ENCODE data around the gene TMA7B. TPM values are rescaled to one million over a fixed set of nuclear protein-coding genes. Genes with fewer than 3 reads are reported as not detected.
A peak's percentile ranks its signal among the peaks of the same experiment; 100 is the strongest.

TMA7B gene
- total RNA-seq (2014; rRNA removed; shearing (Covaris generic)), result not detected in 2 replicates

- in situ Hi-C loops (cut with HindIII; ENCODE audit: low sequenced_read_pairs), result no loop called here
These were observed at the start of gene TMA7B for GRCh38 chr22:39959640-39960447. TMA7B (plus strand) TSS chr22:39960397; CDS start chr22:39964375, 3,978 bp downstream.

GRCh38 chr22:39910876-39911613, 49.2 kb upstream of the TMA7B start:
- DNase-seq (ENCODE audit: low spot score), result no peak
- in situ Hi-C loops (cut with HindIII; ENCODE audit: low sequenced_read_pairs), result no loop called here

More at GRCh38 chr22:39959640-39960447, at the start of gene TMA7B:
- DNase-seq (ENCODE audit: low spot score), result no peak

GRCh38 chr22:39913321-39913720, 46.9 kb upstream of the TMA7B start:
- in situ Hi-C loops (cut with HindIII; ENCODE audit: low sequenced_read_pairs), result no loop called here
- no peak for DNase-seq (ENCODE audit: low spot score)

- in situ Hi-C loops (cut with HindIII; ENCODE audit: low sequenced_read_pairs), result no loop called here
These were observed 46.3 kb upstream of the TMA7B start for GRCh38 chr22:39913886-39914285.

GRCh38 chr22:39914584-39914983, 45.6 kb upstream of the TMA7B start:
- DNase-seq (ENCODE audit: low spot score), result no peak
- in situ Hi-C loops (cut with HindIII; ENCODE audit: low sequenced_read_pairs), result no loop called here

More at GRCh38 chr22:39913886-39914285, 46.3 kb upstream of the TMA7B start:
- no peak for DNase-seq (ENCODE audit: low spot score)

- in situ Hi-C loops (cut with HindIII; ENCODE audit: low sequenced_read_pairs), result no loop called here
- no peak for DNase-seq (ENCODE audit: low spot score)
These were observed 44.9 kb upstream of the TMA7B start for GRCh38 chr22:39915295-39915726.

GRCh38 chr22:39916496-39916895, 43.7 kb upstream of the TMA7B start:
- in situ Hi-C loops (cut with HindIII; ENCODE audit: low sequenced_read_pairs), result no loop called here
- no peak for DNase-seq (ENCODE audit: low spot score)

- in situ Hi-C loops (cut with HindIII; ENCODE audit: low sequenced_read_pairs), result no loop called here
- no peak for DNase-seq (ENCODE audit: low spot score)
These were observed 43.0 kb upstream of the TMA7B start for GRCh38 chr22:39917197-39917643.

- in situ Hi-C loops (cut with HindIII; ENCODE audit: low sequenced_read_pairs), result no loop called here
- peak; percentile 62 for DNase-seq (ENCODE audit: low spot score)
These were observed 42.3 kb upstream of the TMA7B start for GRCh38 chr22:39917776-39918495.

GRCh38 chr22:39920134-39920743, 40.0 kb upstream of the TMA7B start:
- no peak for DNase-seq (ENCODE audit: low spot score)

GRCh38 chr22:39923696-39924095, 36.5 kb upstream of the TMA7B start:
- in situ Hi-C loops (cut with HindIII; ENCODE audit: low sequenced_read_pairs), result loop anchor here (10.0 kb wide), 1 partner anchor 81 kb away; no protein-coding TSS in a partner anchor
- DNase-seq (ENCODE audit: low spot score), result no peak

More at GRCh38 chr22:39920134-39920743, 40.0 kb upstream of the TMA7B start:
- in situ Hi-C loops (cut with HindIII; ENCODE audit: low sequenced_read_pairs), result loop anchor here (10.0 kb wide), 1 partner anchor 85 kb away; no protein-coding TSS in a partner anchor

GRCh38 chr22:39924286-39924685, 35.9 kb upstream of the TMA7B start:
- DNase-seq (ENCODE audit: low spot score), result no peak
- in situ Hi-C loops (cut with HindIII; ENCODE audit: low sequenced_read_pairs), result loop anchor here (10.0 kb wide), 1 partner anchor 81 kb away; no protein-coding TSS in a partner anchor

- no peak for DNase-seq (ENCODE audit: low spot score)
- in situ Hi-C loops (cut with HindIII; ENCODE audit: low sequenced_read_pairs), result loop anchor here (10.0 kb wide), 1 partner anchor 80 kb away; no protein-coding TSS in a partner anchor
These were observed 34.9 kb upstream of the TMA7B start for GRCh38 chr22:39925273-39925672.

- in situ Hi-C loops (cut with HindIII; ENCODE audit: low sequenced_read_pairs), result loop anchor here (10.0 kb wide), 1 partner anchor 79 kb away; no protein-coding TSS in a partner anchor
- DNase-seq (ENCODE audit: low spot score), result no peak
These were observed 34.1 kb upstream of the TMA7B start for GRCh38 chr22:39925909-39926679.

- in situ Hi-C loops (cut with HindIII; ENCODE audit: low sequenced_read_pairs), result loop anchor here (10.0 kb wide), 1 partner anchor 78 kb away; no protein-coding TSS in a partner anchor
- no peak for DNase-seq (ENCODE audit: low spot score)
These were observed 33.4 kb upstream of the TMA7B start for GRCh38 chr22:39926753-39927152.

GRCh38 chr22:39927544-39927943, 32.7 kb upstream of the TMA7B start:
- DNase-seq (ENCODE audit: low spot score), result no peak
- in situ Hi-C loops (cut with HindIII; ENCODE audit: low sequenced_read_pairs), result loop anchor here (10.0 kb wide), 1 partner anchor 77 kb away; no protein-coding TSS in a partner anchor

GRCh38 chr22:39928536-39929520, 31.4 kb upstream of the TMA7B start:
- DNase-seq (ENCODE audit: low spot score), result no peak
- in situ Hi-C loops (cut with HindIII; ENCODE audit: low sequenced_read_pairs), result loop anchor here (10.0 kb wide), 1 partner anchor 76 kb away; no protein-coding TSS in a partner anchor
